K562 (cell line): ENCODE measurements around the gene GSTT2B. TPM values are rescaled to one million over a fixed set of nuclear protein-coding genes. Genes with fewer than 3 reads are reported as not detected.

ENCODE experiments used
- AFF4 ChIP-seq: sonication (generic); formaldehyde crosslinking; IDR thresholded peaks from 2 replicates; pipeline ENCODE4 v1.8.0; 2023; ENCODE audit warnings: mild to moderate bottlenecking, missing genetic modification reagents
- SAFB2 ChIP-seq: fragments of 200-400 bp; formaldehyde crosslinking; IDR thresholded peaks from 2 replicates; pipeline ENCODE4 v1.6.1; 2018; ENCODE audit warnings: borderline replicate concordance, low read length, low read depth, moderate library complexity; ENCODE audit not compliant: severe bottlenecking
- SMAD2 ChIP-seq: fragments of 150-350 bp; IDR thresholded peaks from 2 replicates; pipeline ENCODE4 v1.6.1; 2014; ENCODE audit warnings: low read depth, mild to moderate bottlenecking, low read length
- ZNF282 ChIP-seq: sonication (generic); formaldehyde crosslinking; IDR thresholded peaks from 2 replicates; pipeline ENCODE4 v1.8.1; 2023; ENCODE audit warnings: missing genetic modification reagents
- ZNF398 ChIP-seq: fragments of 250-450 bp; sonication (Bioruptor Pico); IDR thresholded peaks from 2 replicates; pipeline ENCODE4 v1.8.0; 2021; ENCODE audit warnings: moderate library complexity, mild to moderate bottlenecking, inconsistent platforms
- ZNF583 ChIP-seq: fragments of 250-450 bp; sonication (Bioruptor Pico); IDR thresholded peaks from 2 replicates; pipeline ENCODE4 v1.4.0; 2020
- polyA plus RNA-seq, 8 experiments: library from polyadenylated mRNA; depleted of rRNA in 4 of 8; stranded (reverse) in 5 of 8; unstranded in 3 of 8; fragments of >200 nt; fragmentation: Nextera tagmentation in 2 of 8; fragmentation: Illumina TruSeq in 1 of 8; extraction: Ambion mirVana in 2 of 8; extraction: Trizol in 1 of 8; gene quantifications; 2 replicates each; pipeline versions ENCODE4 v1.2.1 to v1.2.3, GENCODE V29; 2011 to 2014; ENCODE audit warnings: inconsistent platforms in 1 of 8, missing spikeins in 1 of 8
- total RNA-seq, 7 experiments: library from RNA; depleted of rRNA in 6 of 7; stranded (reverse); fragments of >200 nt in 6 of 7; fragmentation: Illumina TruSeq in 2 of 7; extraction: Trizol in 2 of 7; gene quantifications; 2 replicates each; pipeline versions ENCODE4 v1.2.1 to v1.2.3, GENCODE V29; 2011 to 2021; ENCODE audit warnings: low replicate concordance in 1 of 7

The GSTT2B gene
- total and polyA plus RNA-seq, 9 of the 15 experiments (the other 6 are each of a cell fraction or from before 2014, with no cell fraction given): not detected

- TF ChIP-seq ZNF398 (CRISPR knock-in tag) (no peak), SAFB2 (no peak), AFF4 (CRISPR knock-in tag) (no peak), ZNF583 (CRISPR knock-in tag) (no peak), SMAD2 (no peak), ZNF282 (CRISPR knock-in tag) (no peak)
Observed at GRCh38 chr22:24008381-24009226, 47.6 kb upstream of the GSTT2B start (continued).
